CD14-positive monocyte (primary cell): ENCODE results near the gene OR9Q2. TPM values are rescaled to one million over a fixed set of nuclear protein-coding genes. Genes with fewer than 3 reads are reported as not detected.
"Not testable (repeated sequence)": the region's sequence is repeated elsewhere in the genome, so short reads cannot be mapped to it uniquely, and the experiment has no call there.

Source experiments
- DNase-seq, 3 donors: peaks; one replicate each; pipeline ENCODE4 v3.0.0-alpha.2; 2011 to 2022
- H2AFZ ChIP-seq: 2 replicates; pipeline ENCODE4 v1.6.0; 2012; ENCODE audit warnings: mild to moderate bottlenecking, low read depth, low read length, inconsistent platforms; ENCODE audit not compliant: insufficient read depth, poor library complexity, severe bottlenecking
- H3K27ac ChIP-seq, 2 donors: 1 replicate in 1 of 2; 2 replicates in 1 of 2; pipeline ENCODE4 v1.5.1; 2012 to 2013; ENCODE audit warnings: low read length in 2 of 2, control low read depth in 1 of 2, inconsistent platforms in 1 of 2, low read depth in 1 of 2, mild to moderate bottlenecking in 1 of 2
- H3K27me3 ChIP-seq, 2 donors: one replicate each; pipeline versions ENCODE4 v1.6.0 to v1.6.1; 2011 to 2013; ENCODE audit warnings: low read length in 2 of 2; ENCODE audit not compliant: control insufficient read depth in 2 of 2, insufficient read depth in 2 of 2
- H3K36me3 ChIP-seq, 2 donors: replicated peaks in 1 of 2; 1 replicate in 1 of 2; 2 replicates in 1 of 2; pipeline versions ENCODE4 v1.5.1 to v1.6.1; 2012 to 2013; ENCODE audit warnings: low read length in 2 of 2, control low read depth in 1 of 2, inconsistent platforms in 1 of 2, mild to moderate bottlenecking in 1 of 2; ENCODE audit not compliant: insufficient read depth in 2 of 2, control insufficient read depth in 1 of 2
- H3K4me1 ChIP-seq, 2 donors: 1 replicate in 1 of 2; 2 replicates in 1 of 2; pipeline versions ENCODE4 v1.5.1 to v1.6.1; 2012 to 2013; ENCODE audit warnings: low read length in 2 of 2, control low read depth in 1 of 2, inconsistent platforms in 1 of 2, mild to moderate bottlenecking in 1 of 2, moderate library complexity in 1 of 2; ENCODE audit not compliant: insufficient read depth in 2 of 2, control insufficient read depth in 1 of 2
- H3K4me2 ChIP-seq: replicated peaks from 2 replicates; pipeline ENCODE3; 2012; ENCODE audit warnings: low read length, moderate library complexity, mild to moderate bottlenecking; ENCODE audit not compliant: poor library complexity, severe bottlenecking; ENCODE audit errors: extremely low read depth
- H3K4me3 ChIP-seq, 3 experiments: fragments of 200-600 bp in 1 of 3; sonication (generic) in 1 of 3; replicated peaks in 1 of 3; 1 replicate in 2 of 3; 2 replicates in 1 of 3; pipeline ENCODE4 v1.5.1; 2011 to 2013; ENCODE audit warnings: low read length in 3 of 3, mild to moderate bottlenecking in 3 of 3, control low read depth in 2 of 3, low read depth in 2 of 3, inconsistent platforms in 1 of 3, moderate library complexity in 1 of 3
- H3K79me2 ChIP-seq: 2 replicates; pipeline ENCODE4 v1.6.0; 2012; ENCODE audit warnings: mild to moderate bottlenecking, control low read depth, inconsistent platforms, low read length, moderate library complexity; ENCODE audit not compliant: insufficient read depth
- H3K9ac ChIP-seq: 2 replicates; pipeline ENCODE4 v1.6.0; 2017; ENCODE audit warnings: low read length, mild to moderate bottlenecking; ENCODE audit not compliant: insufficient read depth, poor library complexity, severe bottlenecking
- H3K9me3 ChIP-seq, 2 donors: replicated peaks in 1 of 2; 1 replicate in 1 of 2; 2 replicates in 1 of 2; pipeline versions ENCODE4 v1.5.1 to v1.6.1; 2012 to 2013; ENCODE audit warnings: low read length in 2 of 2, control low read depth in 1 of 2; ENCODE audit not compliant: control insufficient read depth in 1 of 2, insufficient read depth in 1 of 2
- H4K20me1 ChIP-seq: 2 replicates; pipeline ENCODE4 v1.6.0; 2012; ENCODE audit warnings: mild to moderate bottlenecking, low read length, control low read depth, moderate library complexity; ENCODE audit not compliant: insufficient read depth
- H3K27ac Mint-ChIP-seq, 7 donors: one replicate each; pipeline ENCODE4 v1.8.0; 2020; ENCODE audit warnings: mild to moderate bottlenecking in 7 of 7, mixed read lengths in 7 of 7, moderate library complexity in 6 of 7, inconsistent platforms in 2 of 7
- H3K27me3 Mint-ChIP-seq, 3 donors: one replicate each; pipeline ENCODE4 v1.8.0; 2021 to 2022; ENCODE audit warnings: low read depth in 3 of 3, mild to moderate bottlenecking in 3 of 3, mixed read lengths in 3 of 3, moderate library complexity in 3 of 3, inconsistent platforms in 1 of 3
- H3K36me3 Mint-ChIP-seq, 2 donors: one replicate each; pipeline ENCODE4 v1.8.0; 2020; ENCODE audit warnings: mixed read lengths in 2 of 2, inconsistent platforms in 1 of 2, mild to moderate bottlenecking in 1 of 2
- H3K4me1 Mint-ChIP-seq: one replicate; pipeline ENCODE4 v1.8.0; 2020; ENCODE audit warnings: mild to moderate bottlenecking, mixed read lengths
- H3K4me3 Mint-ChIP-seq, 2 donors: one replicate each; pipeline ENCODE4 v1.8.0; 2020; ENCODE audit warnings: mild to moderate bottlenecking in 2 of 2, mixed read lengths in 2 of 2, moderate library complexity in 1 of 2
- H3K9me3 Mint-ChIP-seq, 7 donors: one replicate each; pipeline ENCODE4 v1.8.0; 2020 to 2022; ENCODE audit warnings: mixed read lengths in 7 of 7, mild to moderate bottlenecking in 6 of 7, moderate library complexity in 6 of 7, inconsistent platforms in 2 of 7
- WGBS: methylation state at CpG from one replicate; pipeline ENCODE4 v1.1.5; 2013; ENCODE audit warnings: missing lambda C conversion rate; ENCODE audit not compliant: insufficient coverage; 5-methylcytosine and 5-hydroxymethylcytosine counted together
- intact Hi-C, 2 donors: fragments of 100-400 bp; cut with micrococcal nuclease; formaldehyde crosslinking; loops; one replicate each; pipeline versions ENCODE4 v1.15.0 to v1.15.1; 2023
- polyA plus RNA-seq, 3 donors: library from polyadenylated mRNA; depleted of rRNA in 1 of 3; unstranded in 2 of 3; stranded (reverse) in 1 of 3; fragments of 300-500 nt in 2 of 3; fragments of >200 nt in 1 of 3; fragmentation: Illumina TruSeq in 2 of 3; gene quantifications; 1 replicate in 2 of 3; 2 replicates in 1 of 3; pipeline ENCODE4 v1.2.3, GENCODE V29; 2012 to 2021
- TF ChIP-seq, protein P1 (sequence below): fragments of 200-600 bp; IDR thresholded peaks from one replicate; pipeline ENCODE4 v1.8.0; 2022; ENCODE audit warnings: antibody characterized with exemption, mild to moderate bottlenecking

The OR9Q2 gene
- polyA plus RNA-seq, 3 donors: not detected

- no peaks in the 10 kb centered on the region for H3K9me3 ChIP-seq
- no peak within 1 kb of the TSS for H2AFZ ChIP-seq
- no peaks in the 10 kb centered on the region for H4K20me1 ChIP-seq
- no peaks in the 10 kb centered on the region for H3K27me3 ChIP-seq
- Mint-ChIP-seq H3K27ac (no peak within 1 kb of the TSS), H3K4me3 (no peak within 1 kb of the TSS), H3K36me3 (no peaks in the 10 kb centered on the region), H3K4me1 (no peaks in the 10 kb centered on the region), H3K27me3 (no peaks in the 10 kb centered on the region), H3K9me3 (peaks cover 0 to 11% (median 2%) of the 10 kb centered on the region in 7 donors)
- H3K36me3 ChIP-seq: no peaks in the 10 kb centered on the region
- intact Hi-C loops: no loop called here
- no peak within 1 kb of the TSS for H3K9ac ChIP-seq
- TF ChIP-seq, protein P1, sequence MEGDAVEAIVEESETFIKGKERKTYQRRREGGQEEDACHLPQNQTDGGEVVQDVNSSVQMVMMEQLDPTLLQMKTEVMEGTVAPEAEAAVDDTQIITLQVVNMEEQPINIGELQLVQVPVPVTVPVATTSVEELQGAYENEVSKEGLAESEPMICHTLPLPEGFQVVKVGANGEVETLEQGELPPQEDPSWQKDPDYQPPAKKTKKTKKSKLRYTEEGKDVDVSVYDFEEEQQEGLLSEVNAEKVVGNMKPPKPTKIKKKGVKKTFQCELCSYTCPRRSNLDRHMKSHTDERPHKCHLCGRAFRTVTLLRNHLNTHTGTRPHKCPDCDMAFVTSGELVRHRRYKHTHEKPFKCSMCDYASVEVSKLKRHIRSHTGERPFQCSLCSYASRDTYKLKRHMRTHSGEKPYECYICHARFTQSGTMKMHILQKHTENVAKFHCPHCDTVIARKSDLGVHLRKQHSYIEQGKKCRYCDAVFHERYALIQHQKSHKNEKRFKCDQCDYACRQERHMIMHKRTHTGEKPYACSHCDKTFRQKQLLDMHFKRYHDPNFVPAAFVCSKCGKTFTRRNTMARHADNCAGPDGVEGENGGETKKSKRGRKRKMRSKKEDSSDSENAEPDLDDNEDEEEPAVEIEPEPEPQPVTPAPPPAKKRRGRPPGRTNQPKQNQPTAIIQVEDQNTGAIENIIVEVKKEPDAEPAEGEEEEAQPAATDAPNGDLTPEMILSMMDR: no peak
- no peak for DNase-seq
- H3K4me2 ChIP-seq: no peak within 1 kb of the TSS
- H3K79me2 ChIP-seq: no peaks in the 10 kb centered on the region
- H3K27ac ChIP-seq: no peak within 1 kb of the TSS
- H3K4me3 ChIP-seq: no peak within 1 kb of the TSS
- no peaks in the 10 kb centered on the region for H3K4me1 ChIP-seq
Observed at GRCh38 chr11:58204042-58204441, 15.2 kb downstream of the OR9Q2 start, which contains the start of gene OR1S2. Gene OR1S2, minus strand, starts transcription at chr11:58204142. Its CDS starts 0 bp downstream, at chr11:58204142.

DNA sequence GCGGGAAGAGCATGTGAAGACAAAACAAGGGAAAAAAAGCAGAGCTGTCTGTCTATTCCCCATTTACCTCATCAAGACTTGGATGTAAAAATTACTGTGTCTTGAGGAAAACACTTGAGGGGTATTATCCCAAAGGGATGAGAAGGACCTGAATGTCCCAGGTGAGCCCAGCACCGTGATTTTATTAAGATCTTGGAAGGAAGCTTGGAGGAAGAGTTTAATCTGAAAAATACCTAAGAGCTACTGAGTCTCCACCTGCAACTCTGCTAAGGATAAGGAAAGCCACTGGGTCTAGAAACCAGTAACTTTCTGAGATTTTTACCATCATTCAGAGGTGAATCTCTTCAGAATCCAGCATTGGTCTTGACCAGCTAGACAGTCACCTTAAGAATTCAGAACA is 23.6 kb downstream of the OR9Q2 start, which contains the start of gene OR1S1:
OR1S1 (plus strand) TSS at position 301 of the 400 bp plus-strand sequence.
- H3K36me3 Mint-ChIP-seq, H3K9me3 Mint-ChIP-seq, H3K4me1 ChIP-seq, H3K4me2 ChIP-seq, H3K27me3 Mint-ChIP-seq, H3K4me3 Mint-ChIP-seq, H3K27ac ChIP-seq, H3K27me3 ChIP-seq, H3K27ac Mint-ChIP-seq, DNase-seq, H3K9ac ChIP-seq, H3K79me2 ChIP-seq, H3K4me3 ChIP-seq, H3K9me3 ChIP-seq, H2AFZ ChIP-seq, intact Hi-C loops, H4K20me1 ChIP-seq, H3K36me3 ChIP-seq, H3K4me1 Mint-ChIP-seq: not testable (repeated sequence)
- WGBS: no CpG with 5 or more reads among the region's 2 CpGs
